AG10803 (cell line): ENCODE data around the gene PTH2R.
"Not testable (repeated sequence)": the region's sequence is repeated elsewhere in the genome, so short reads cannot be mapped to it uniquely, and the experiment has no call there.

Experiments used
- DNase-seq: peaks from one replicate; pipeline ENCODE4 v3.0.0; 2010; ENCODE audit warnings: low read depth
- H3K4me3 ChIP-seq: 2 replicates; pipeline ENCODE4 v1.5.1; 2011; ENCODE audit warnings: mild to moderate bottlenecking, low read length, control low read depth
- TF ChIP-seq, protein P1 (sequence below): conservative IDR thresholded peaks from 2 replicates; pipeline ENCODE4 v1.5.1; 2011; ENCODE audit warnings: mild to moderate bottlenecking, low read length, control low read depth, inconsistent platforms

PTH2R gene

DNA sequence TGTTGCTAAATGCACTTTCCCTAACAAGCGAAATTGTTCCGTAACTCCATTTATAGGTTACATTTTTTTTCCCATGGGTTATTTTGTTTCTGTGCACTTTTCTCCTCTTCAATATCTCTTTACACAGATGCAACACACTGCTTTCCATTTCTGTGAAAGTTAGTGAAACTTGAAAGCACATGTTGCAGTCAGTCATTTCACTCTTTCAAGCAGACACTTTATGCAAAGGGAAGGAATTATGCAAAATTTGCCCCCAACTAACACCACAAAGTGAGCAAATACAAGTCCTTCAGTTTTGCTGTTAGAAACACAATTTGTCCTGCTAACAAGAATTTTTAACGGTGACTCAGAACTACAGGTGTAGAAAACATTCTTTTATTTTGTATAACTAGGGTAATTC is 124.8 kb downstream of the PTH2R start:
- H3K4me3 ChIP-seq: no peak overlapping the region
- TF ChIP-seq, protein P1, sequence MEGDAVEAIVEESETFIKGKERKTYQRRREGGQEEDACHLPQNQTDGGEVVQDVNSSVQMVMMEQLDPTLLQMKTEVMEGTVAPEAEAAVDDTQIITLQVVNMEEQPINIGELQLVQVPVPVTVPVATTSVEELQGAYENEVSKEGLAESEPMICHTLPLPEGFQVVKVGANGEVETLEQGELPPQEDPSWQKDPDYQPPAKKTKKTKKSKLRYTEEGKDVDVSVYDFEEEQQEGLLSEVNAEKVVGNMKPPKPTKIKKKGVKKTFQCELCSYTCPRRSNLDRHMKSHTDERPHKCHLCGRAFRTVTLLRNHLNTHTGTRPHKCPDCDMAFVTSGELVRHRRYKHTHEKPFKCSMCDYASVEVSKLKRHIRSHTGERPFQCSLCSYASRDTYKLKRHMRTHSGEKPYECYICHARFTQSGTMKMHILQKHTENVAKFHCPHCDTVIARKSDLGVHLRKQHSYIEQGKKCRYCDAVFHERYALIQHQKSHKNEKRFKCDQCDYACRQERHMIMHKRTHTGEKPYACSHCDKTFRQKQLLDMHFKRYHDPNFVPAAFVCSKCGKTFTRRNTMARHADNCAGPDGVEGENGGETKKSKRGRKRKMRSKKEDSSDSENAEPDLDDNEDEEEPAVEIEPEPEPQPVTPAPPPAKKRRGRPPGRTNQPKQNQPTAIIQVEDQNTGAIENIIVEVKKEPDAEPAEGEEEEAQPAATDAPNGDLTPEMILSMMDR: no peak
- no peak for DNase-seq

DNA sequence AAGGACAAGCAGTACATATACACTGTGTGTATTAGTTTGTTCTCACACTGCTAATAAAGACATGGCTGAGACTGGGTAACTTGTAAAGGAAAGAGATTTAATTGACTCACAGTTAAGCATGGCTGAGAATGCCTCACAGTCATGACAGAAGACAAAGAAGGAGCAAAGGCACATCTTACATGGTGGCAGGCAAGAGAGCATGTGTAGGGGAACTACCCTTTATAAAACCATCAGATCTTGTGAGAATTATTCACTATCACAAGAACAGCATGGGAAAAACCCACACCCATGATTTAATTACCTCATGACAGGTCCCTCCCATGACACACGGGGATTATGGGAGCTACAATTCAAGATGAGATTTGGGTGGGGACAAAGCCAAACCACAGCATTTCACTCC is 129.0 kb downstream of the PTH2R start:
- H3K4me3 ChIP-seq: not testable (repeated sequence)

DNA sequence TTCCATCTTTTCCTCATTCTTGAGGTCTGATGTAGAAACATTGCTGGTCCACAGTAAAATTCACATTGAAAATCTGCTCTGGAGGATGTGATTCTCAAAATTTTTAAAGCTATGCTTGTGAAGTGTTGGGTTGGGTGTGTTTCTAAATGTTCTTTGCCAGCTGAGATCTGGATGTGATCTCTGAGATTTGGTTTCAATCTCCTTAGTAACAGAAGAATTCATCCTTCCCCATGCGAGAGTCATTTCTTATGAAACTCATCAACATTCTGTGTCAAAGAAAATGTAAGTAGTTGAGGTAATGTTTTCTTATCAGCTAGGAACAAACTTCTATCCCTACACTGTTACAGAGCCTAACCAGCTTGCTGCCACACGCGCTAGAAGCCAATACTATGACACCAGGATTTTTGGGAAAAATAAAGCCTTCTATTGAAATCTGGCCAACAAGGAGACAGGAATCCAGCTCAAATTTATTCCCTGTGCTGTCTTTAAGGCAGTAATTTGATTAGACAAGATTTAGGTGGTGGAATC is 134.9 kb downstream of the PTH2R start:
- TF ChIP-seq, protein P1: no peak
- no peak overlapping the region for H3K4me3 ChIP-seq
- DNase-seq: no peak

More for the DNA sequence above, 129.0 kb downstream of the PTH2R start:
- DNase-seq: not testable (repeated sequence)

DNA sequence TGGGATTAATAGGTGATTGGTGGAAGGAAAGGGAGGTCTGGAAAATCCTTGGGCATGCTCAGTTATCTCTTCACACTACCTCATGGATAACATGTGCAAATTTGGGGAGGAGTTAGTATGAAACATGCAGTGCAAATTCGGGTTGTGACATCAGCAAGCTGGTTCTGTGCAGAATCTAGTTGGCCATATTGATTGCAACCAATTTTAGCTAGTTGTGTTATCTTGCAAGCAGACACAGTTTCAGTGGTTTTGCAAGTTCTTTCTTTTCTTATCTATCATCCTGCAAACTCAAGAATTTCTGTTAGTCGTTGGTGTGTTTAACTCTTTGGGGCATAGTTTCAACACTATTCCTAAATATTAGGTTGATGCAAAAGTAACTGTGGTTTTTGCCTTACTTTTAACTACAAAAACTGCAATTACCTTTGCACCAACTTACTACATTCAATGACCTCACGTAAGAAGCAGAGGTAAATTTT is 135.4 kb downstream of the PTH2R start:
- TF ChIP-seq, protein P1: no peak
- DNase-seq: no peak
- H3K4me3 ChIP-seq: no peak overlapping the region

DNA sequence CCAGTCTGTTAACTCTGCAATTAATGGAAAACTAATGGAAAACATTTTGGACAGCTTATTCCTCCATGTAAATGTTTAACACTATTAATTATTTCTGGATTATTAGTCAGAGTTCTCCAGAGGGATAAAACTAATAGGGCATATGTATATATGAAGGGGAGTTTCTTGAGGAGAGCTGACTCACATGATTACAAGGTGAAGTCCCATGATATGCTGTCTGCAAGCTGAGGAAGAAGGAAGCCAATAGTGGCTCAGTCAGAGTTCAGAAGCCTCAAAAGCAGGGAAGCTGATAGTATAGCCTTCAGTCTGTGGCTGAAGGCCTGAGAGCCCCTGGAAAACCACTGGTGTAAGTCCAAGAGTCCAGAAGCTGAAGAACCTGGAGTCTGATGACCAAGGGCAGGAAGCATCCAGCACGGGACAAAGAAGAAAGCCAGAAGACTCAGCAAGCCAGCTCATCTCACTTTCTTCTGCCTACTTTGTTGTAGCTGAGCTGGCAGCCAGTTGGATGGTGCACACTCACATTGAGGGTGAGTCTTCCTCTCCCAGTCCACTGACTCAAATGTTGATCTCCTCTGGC is 136.0 kb downstream of the PTH2R start:
- DNase-seq: no peak
- H3K4me3 ChIP-seq: no peak overlapping the region
- TF ChIP-seq, protein P1: no peak
